HepG2 (cell line): Measurements from ENCODE around the gene USP20. TPM values are rescaled to one million over a fixed set of nuclear protein-coding genes. Genes with fewer than 3 reads are reported as not detected.

Source experiments
- ATAC-seq: fragments of 200-7000 bp; cut with Tn5 transposase; 3 replicates; pipeline ENCODE4 v1.9.1; 2020; ENCODE audit warnings: mild to moderate bottlenecking, moderate library complexity
- BruUV-seq: library from RNA; stranded (reverse); fragments of 400-500 nt; replicated peaks from 2 replicates; lab custom pipeline; 2021; lab: Mats Ljungman, UMichigan
- CTCF ChIA-PET: fragments of 300-600 bp; formaldehyde crosslinking; extraction: SDS; loops from one replicate; lab custom pipeline; 2021; ENCODE audit warnings: low total read pairs, inconsistent platforms, low intra/inter-chr PET ratio; lab: Yijun Ruan, JAX
- POLR2A ChIA-PET: fragments of 350-600 bp; sonication (Branson Sonifier 250); formaldehyde crosslinking; loops from one replicate; lab custom pipeline; 2020; ENCODE audit warnings: antibody characterized with exemption, inconsistent platforms; lab: Yijun Ruan, JAX
- DNase-seq: peaks from one replicate; pipeline ENCODE4 v3.0.0-alpha.2; 2015; ENCODE audit warnings: low spot score
- FAIRE-seq: peaks from 3 replicates; lab custom pipeline; 2011; peaks lifted over from hg19 to GRCh38; lab: Jason Lieb, UNC
- H2AFZ ChIP-seq: one replicate; pipeline ENCODE4 v1.6.1; 2011; ENCODE audit warnings: low read length, inconsistent platforms
- H3K27ac ChIP-seq: fragments of 300-600 bp; 3 replicates; pipeline ENCODE4 v1.8.0; 2011; ENCODE audit warnings: mixed run types, mild to moderate bottlenecking, mixed read lengths, low read length, inconsistent platforms; ENCODE audit not compliant: insufficient read depth; ENCODE audit errors: extremely low read length
- H3K27me3 ChIP-seq, 2 experiments: fragments of 200-600 bp in 1 of 2; 2 replicates in 1 of 2; 3 replicates in 1 of 2; pipeline versions ENCODE4 v1.6.0 to v1.8.0; 2011; ENCODE audit warnings: low read length in 2 of 2, mild to moderate bottlenecking in 2 of 2, moderate library complexity in 2 of 2, inconsistent platforms in 1 of 2; ENCODE audit not compliant: insufficient read depth in 2 of 2, control insufficient read depth in 1 of 2
- H3K36me3 ChIP-seq, 2 experiments: fragments of 200-600 bp in 1 of 2; replicated peaks in 1 of 2; 2 replicates in 1 of 2; 3 replicates in 1 of 2; pipeline versions ENCODE4 v1.5.1 to v1.8.0; 2011; ENCODE audit warnings: low read length in 2 of 2, inconsistent platforms in 1 of 2; ENCODE audit not compliant: insufficient read depth in 2 of 2, control insufficient read depth in 1 of 2
- H3K4me1 ChIP-seq: 2 replicates; pipeline ENCODE4 v1.5.1; 2012; ENCODE audit warnings: low read length, inconsistent platforms; ENCODE audit not compliant: insufficient read depth
- H3K4me2 ChIP-seq: 2 replicates; pipeline ENCODE4 v1.6.0; 2011; ENCODE audit warnings: low read depth, low read length, inconsistent platforms
- H3K4me3 ChIP-seq, 3 experiments: fragments of 200-600 bp in 1 of 3; sonication (generic), shearing (Covaris generic) in 1 of 3; replicated peaks in 1 of 3; 2 replicates each; pipeline ENCODE4 v1.5.1; 2011 to 2016; ENCODE audit warnings: low read length in 3 of 3, inconsistent platforms in 2 of 3, low read depth in 2 of 3, mild to moderate bottlenecking in 2 of 3, control low read depth in 1 of 3, mixed read lengths in 1 of 3; ENCODE audit not compliant: insufficient read depth in 1 of 3
- H3K79me2 ChIP-seq: one replicate; pipeline ENCODE4 v1.6.1; 2011; ENCODE audit warnings: low read length, inconsistent platforms; ENCODE audit not compliant: insufficient read depth
- H3K9ac ChIP-seq: 2 replicates; pipeline ENCODE4 v1.6.0; 2011; ENCODE audit warnings: mild to moderate bottlenecking, low read depth, low read length, inconsistent platforms; ENCODE audit not compliant: insufficient read depth
- H3K9me3 ChIP-seq: 2 replicates; pipeline ENCODE4 v1.5.1; 2012; ENCODE audit warnings: mild to moderate bottlenecking, low read length
- H4K20me1 ChIP-seq: 2 replicates; pipeline ENCODE4 v1.6.0; 2011; ENCODE audit warnings: inconsistent platforms, mild to moderate bottlenecking, low read length, moderate library complexity; ENCODE audit not compliant: insufficient read depth
- RXRB ChIP-seq: IDR thresholded peaks from 2 replicates; pipeline ENCODE4 v1.6.1; 2016; ENCODE audit warnings: borderline replicate concordance, missing genetic modification reagents, missing compliant biosample characterization
- THRA ChIP-seq: sonication (generic); formaldehyde crosslinking; IDR thresholded peaks from 2 replicates; pipeline ENCODE4 v1.4.0; 2020; ENCODE audit warnings: missing genetic modification reagents, borderline replicate concordance
- ZNF18 ChIP-seq: sonication (generic); formaldehyde crosslinking; IDR thresholded peaks from 2 replicates; pipeline ENCODE4 v1.8.0; 2022; ENCODE audit warnings: mild to moderate bottlenecking, missing genetic modification reagents; ENCODE audit not compliant: insufficient replicate concordance
- ZNF782 ChIP-seq: sonication (generic); formaldehyde crosslinking; IDR thresholded peaks from 2 replicates; pipeline ENCODE4 v1.4.0; 2020; ENCODE audit warnings: missing genetic modification reagents, mild to moderate bottlenecking, borderline replicate concordance
- ZNF784 ChIP-seq: sonication (generic); formaldehyde crosslinking; IDR thresholded peaks from 2 replicates; pipeline ENCODE4 v1.5.1; 2020; ENCODE audit warnings: missing genetic modification reagents, mild to moderate bottlenecking, borderline replicate concordance
- WGBS: methylation state at CpG from one replicate; pipeline ENCODE4 v1.1.6; 2017; ENCODE audit warnings: low lambda C conversion rate; 5-methylcytosine and 5-hydroxymethylcytosine counted together
- in situ Hi-C: cut with HindIII; loops from 2 replicates; pipeline ENCODE4 v1.10.0; 2017; ENCODE audit warnings: low pct_unique_long_range_greater_than_20kb; ENCODE audit not compliant: extremely low pct_ligation_motif_present
- intact Hi-C: fragments of 100-400 bp; cut with micrococcal nuclease; formaldehyde crosslinking; loops from one replicate; pipeline ENCODE4 v1.10.0; 2022; ENCODE audit not compliant: unreplicated experiment
- polyA plus RNA-seq, 8 experiments: library from polyadenylated mRNA; depleted of rRNA in 3 of 8; stranded (reverse) in 7 of 8; unstranded in 1 of 8; fragments of >200 nt; fragmentation: Illumina TruSeq in 4 of 8; extraction: Trizol in 4 of 8; gene quantifications; 2 replicates each; pipeline versions ENCODE4 v1.2.1 to v1.2.3, GENCODE V29; 2011 to 2016; ENCODE audit warnings: low read depth in 4 of 8, missing spikeins in 1 of 8, mixed read lengths in 1 of 8; ENCODE audit not compliant: insufficient read depth in 1 of 8
- total RNA-seq, 5 experiments: library from RNA; depleted of rRNA; stranded (reverse); fragments of >200 nt; fragmentation: Illumina TruSeq; extraction: Trizol; gene quantifications; 2 replicates each; pipeline ENCODE4 v1.2.3, GENCODE V29; 2016; ENCODE audit warnings: low read depth in 1 of 5

The USP20 gene
- total and polyA plus RNA-seq, 2 of the 13 experiments (the other 11 are each of a cell fraction or from before 2014, with no cell fraction given) = 4.4 to 5.9 TPM

- H3K9me3 ChIP-seq = no peaks in the 10 kb centered on the region
- H2AFZ ChIP-seq = no peak overlapping the region
- no peaks in the 10 kb centered on the region for H4K20me1 ChIP-seq
- no TSS peak for BruUV-seq
- ATAC-seq = no peak
- no peaks in the 10 kb centered on the region for H3K36me3 ChIP-seq
- H3K4me3 ChIP-seq = no peak overlapping the region
- H3K27ac ChIP-seq = no peak overlapping the region
- ChIA-PET CTCF (no interaction called here), POLR2A (interaction anchor here (0.7 kb wide), 1 partner anchor 466 kb away, joined by 4 read pairs; no protein-coding TSS in a partner anchor)
- no peak overlapping the region for H3K4me2 ChIP-seq
- H3K27me3 ChIP-seq = peaks cover 1 to 17% of the 10 kb centered on the region in 2 experiments; a peak in 3 of 5 replicates
- peaks cover 19% of the 10 kb centered on the region for H3K4me1 ChIP-seq
- intact Hi-C loops = no loop called here
- H3K79me2 ChIP-seq = peaks cover 5% of the 10 kb centered on the region
- TF ChIP-seq RXRB (CRISPR knock-in tag) = 0 out of 2 replicates have a peak, but pooled peaks have one; percentile 27
- TF ChIP-seq ZNF784 = no peak
- no peak for TF ChIP-seq ZNF18 (CRISPR knock-in tag)
- TF ChIP-seq ZNF782 (CRISPR knock-in tag) = no peak
- TF ChIP-seq THRA (CRISPR knock-in tag) = peak; percentile 64; the same call in 1 of the 2 replicates
- TF ChIP-seq, all 625 proteins: peak for 2
- 0% methylated on average over 4 of the region's 6 CpGs for WGBS
- FAIRE-seq (no peak), DNase-seq (peak; percentile 31)
- in situ Hi-C loops = no loop called here
- H3K9ac ChIP-seq = no peak overlapping the region
These were observed 36.3 kb upstream of the USP20 start for GRCh38 chr9:129798973-129799372.
